ENCODE data around the gene METTL24. TPM values are rescaled to one million over a fixed set of nuclear protein-coding genes. Genes with fewer than 3 reads are reported as not detected.

The METTL24 gene
- total and polyA plus RNA-seq, 2 donors (not counting 1 experiment from before 2014, with no cell fraction given) = 0.18 to 2.6 TPM

DNA sequence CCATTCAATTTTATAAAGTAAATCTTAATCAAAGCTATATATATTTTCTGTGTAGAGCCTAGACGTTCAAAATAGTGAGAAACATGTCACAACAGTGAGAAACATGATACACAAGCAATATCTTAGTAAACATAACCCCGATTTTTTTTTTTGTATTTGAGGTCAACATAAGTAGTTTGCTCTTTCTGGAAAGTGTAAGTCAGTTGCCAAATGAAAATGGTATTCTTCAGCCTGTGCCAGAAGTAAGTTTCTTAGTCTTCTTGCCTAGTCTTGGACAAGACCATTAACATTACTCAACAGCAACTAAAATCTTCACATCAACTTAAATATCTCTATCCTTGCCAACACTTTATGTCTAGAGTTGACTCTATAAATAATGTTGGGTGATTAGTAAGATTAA lies 59.7 kb downstream of the METTL24 start:
- Histone ChIP-seq H3K4me3 (replicated peaks in 1 of 4; ENCODE audit: control extremely low read depth in 1 of 4, insufficient read depth in 1 of 4, low read depth in 3 of 4, low read length in 4 of 4) (no peak overlapping the region), H3K27ac (ENCODE audit: insufficient read depth, low read length) (no peak overlapping the region), H3K27me3 (ENCODE audit: control insufficient read depth, insufficient read depth, low read length) (no peaks in the 10 kb centered on the region), H4K20me1 (ENCODE audit: control insufficient read depth, extremely low read depth, insufficient read depth, low read length) (no peaks in the 10 kb centered on the region), H3K36me3 (ENCODE audit: control insufficient read depth, insufficient read depth, low read length) (no peaks in the 10 kb centered on the region), H2AFZ (ENCODE audit: low read length) (no peak overlapping the region), H3K4me2 (ENCODE audit: extremely low read depth, insufficient read depth, low read length) (no peak overlapping the region), H3K79me2 (ENCODE audit: control insufficient read depth, insufficient read depth, low read length) (no peaks in the 10 kb centered on the region), H3K9me3 (ENCODE audit: control insufficient read depth, insufficient read depth, low read depth, low read length) (no peaks in the 10 kb centered on the region), H3K4me1 (ENCODE audit: control insufficient read depth, extremely low read depth, insufficient read depth, low read length) (no peaks in the 10 kb centered on the region), H3K9ac (ENCODE audit: insufficient read depth, low read length) (no peak overlapping the region)
- DNase-seq (ENCODE audit: low read depth in 2 of 2) = peak in 1 of 2 donors; percentile 17
- no peak for TF ChIP-seq EZH2 (IDR thresholded peaks at IDR 0.05; ENCODE audit: low read length, missing control alignments)
- TF ChIP-seq, protein P1, sequence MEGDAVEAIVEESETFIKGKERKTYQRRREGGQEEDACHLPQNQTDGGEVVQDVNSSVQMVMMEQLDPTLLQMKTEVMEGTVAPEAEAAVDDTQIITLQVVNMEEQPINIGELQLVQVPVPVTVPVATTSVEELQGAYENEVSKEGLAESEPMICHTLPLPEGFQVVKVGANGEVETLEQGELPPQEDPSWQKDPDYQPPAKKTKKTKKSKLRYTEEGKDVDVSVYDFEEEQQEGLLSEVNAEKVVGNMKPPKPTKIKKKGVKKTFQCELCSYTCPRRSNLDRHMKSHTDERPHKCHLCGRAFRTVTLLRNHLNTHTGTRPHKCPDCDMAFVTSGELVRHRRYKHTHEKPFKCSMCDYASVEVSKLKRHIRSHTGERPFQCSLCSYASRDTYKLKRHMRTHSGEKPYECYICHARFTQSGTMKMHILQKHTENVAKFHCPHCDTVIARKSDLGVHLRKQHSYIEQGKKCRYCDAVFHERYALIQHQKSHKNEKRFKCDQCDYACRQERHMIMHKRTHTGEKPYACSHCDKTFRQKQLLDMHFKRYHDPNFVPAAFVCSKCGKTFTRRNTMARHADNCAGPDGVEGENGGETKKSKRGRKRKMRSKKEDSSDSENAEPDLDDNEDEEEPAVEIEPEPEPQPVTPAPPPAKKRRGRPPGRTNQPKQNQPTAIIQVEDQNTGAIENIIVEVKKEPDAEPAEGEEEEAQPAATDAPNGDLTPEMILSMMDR (conservative IDR thresholded peaks at IDR 0.05 in 1 of 2, IDR thresholded peaks at IDR 0.05 in 1 of 2; ENCODE audit: low read depth in 1 of 2, low read length in 2 of 2) = no peak

DNA sequence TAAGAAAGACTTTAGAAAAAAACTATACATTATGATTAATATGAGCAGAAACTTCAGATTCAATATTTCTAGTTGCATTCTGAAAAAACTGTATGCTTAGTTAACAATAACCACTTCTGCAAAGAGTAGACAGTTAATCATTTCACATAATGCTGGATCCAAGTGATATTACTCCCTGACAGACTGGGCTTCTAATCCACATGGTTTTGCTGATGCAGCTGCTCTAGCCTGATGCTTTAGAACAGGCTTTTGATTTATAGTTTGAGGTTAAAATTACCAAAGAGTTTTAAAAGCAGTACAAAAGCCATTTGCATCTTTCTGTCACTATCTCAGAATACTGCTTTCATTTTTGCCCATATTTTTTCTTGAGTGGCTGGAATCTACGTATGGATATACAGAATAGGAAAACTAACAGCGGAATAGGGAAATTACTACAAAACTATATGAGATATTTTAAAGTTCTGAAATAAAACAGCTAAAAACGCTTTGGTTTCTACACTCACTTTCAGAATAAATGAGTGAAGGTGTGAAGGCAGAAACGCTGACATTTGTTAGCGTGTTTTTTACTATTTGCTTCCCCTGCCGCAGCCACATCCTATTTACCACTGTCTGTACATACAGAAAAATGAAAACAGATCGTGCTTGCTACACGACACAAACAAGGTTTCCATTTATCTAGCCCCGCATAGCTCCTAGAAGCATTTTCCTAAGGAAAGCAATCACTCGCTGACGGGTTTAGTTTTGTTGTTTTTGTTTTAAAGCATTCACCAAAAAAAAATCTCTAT lies 61.7 kb downstream of the METTL24 start:
- TF ChIP-seq, protein P1 (conservative IDR thresholded peaks at IDR 0.05 in 1 of 2, IDR thresholded peaks at IDR 0.05 in 1 of 2; ENCODE audit: low read depth in 1 of 2, low read length in 2 of 2) = no peak
- TF ChIP-seq EZH2 (IDR thresholded peaks at IDR 0.05; ENCODE audit: low read length, missing control alignments) = no peak
- H3K36me3 ChIP-seq (ENCODE audit: control insufficient read depth, insufficient read depth, low read length) = no peaks in the 10 kb centered on the region
- H3K9ac ChIP-seq (ENCODE audit: insufficient read depth, low read length) = no peak overlapping the region
- H3K27me3 ChIP-seq (ENCODE audit: control insufficient read depth, insufficient read depth, low read length) = no peaks in the 10 kb centered on the region
- H3K27ac ChIP-seq (ENCODE audit: insufficient read depth, low read length) = no peak overlapping the region
- H3K9me3 ChIP-seq (ENCODE audit: control insufficient read depth, insufficient read depth, low read depth, low read length) = no peaks in the 10 kb centered on the region
- peak overlapping the region; percentile 19 to 52 (median 28) for H3K4me3 ChIP-seq (replicated peaks in 1 of 4; ENCODE audit: control extremely low read depth in 1 of 4, insufficient read depth in 1 of 4, low read depth in 3 of 4, low read length in 4 of 4)
- H3K4me2 ChIP-seq (ENCODE audit: extremely low read depth, insufficient read depth, low read length) = peak overlapping the region; percentile 73
- H2AFZ ChIP-seq (ENCODE audit: low read length) = peak overlapping the region; percentile 64
- DNase-seq (ENCODE audit: low read depth in 2 of 2) = peak in 1 of 2 donors; percentile 33
- no peaks in the 10 kb centered on the region for H4K20me1 ChIP-seq (ENCODE audit: control insufficient read depth, extremely low read depth, insufficient read depth, low read length)
- no peaks in the 10 kb centered on the region for H3K4me1 ChIP-seq (ENCODE audit: control insufficient read depth, extremely low read depth, insufficient read depth, low read length)
- H3K79me2 ChIP-seq (ENCODE audit: control insufficient read depth, insufficient read depth, low read length) = no peaks in the 10 kb centered on the region

DNA sequence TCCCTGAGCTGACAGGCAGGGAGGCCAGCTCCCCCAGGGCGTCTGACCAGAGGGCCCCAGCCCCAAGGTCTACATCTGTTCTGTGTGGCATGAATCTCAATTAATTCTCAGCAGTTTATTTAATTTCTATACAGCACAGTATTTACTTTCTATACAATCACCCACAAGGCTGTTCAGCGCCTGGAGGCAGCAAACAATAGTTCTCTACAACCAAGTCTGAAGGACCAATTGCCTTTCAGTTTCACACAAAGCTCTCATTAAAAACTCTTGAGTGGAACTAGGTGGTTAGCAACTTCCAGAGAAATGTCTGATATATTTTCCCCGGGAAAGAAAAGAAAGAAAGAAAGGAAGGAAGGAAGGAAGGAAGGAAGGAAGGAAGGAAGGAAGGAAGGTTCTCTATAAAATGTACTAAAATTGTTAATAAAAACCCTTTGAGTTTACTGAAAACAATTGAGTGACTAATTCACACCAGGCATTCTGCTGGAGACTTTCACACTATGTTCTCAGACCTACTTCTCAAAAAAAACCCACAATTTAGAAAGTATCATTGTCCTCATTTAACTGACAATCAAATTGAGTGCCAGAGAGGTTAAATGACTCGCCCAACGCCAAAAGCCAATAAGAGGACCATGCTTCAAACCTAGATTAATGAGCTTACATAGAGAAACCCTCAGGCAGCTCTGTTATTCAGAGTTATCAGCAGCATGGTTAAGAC lies 62.5 kb downstream of the METTL24 start:
- Histone ChIP-seq H4K20me1 (ENCODE audit: control insufficient read depth, extremely low read depth, insufficient read depth, low read length) (no peaks in the 10 kb centered on the region), H3K4me1 (ENCODE audit: control insufficient read depth, extremely low read depth, insufficient read depth, low read length) (no peaks in the 10 kb centered on the region), H3K27ac (ENCODE audit: insufficient read depth, low read length) (no peak overlapping the region), H3K36me3 (ENCODE audit: control insufficient read depth, insufficient read depth, low read length) (no peaks in the 10 kb centered on the region), H3K9me3 (ENCODE audit: control insufficient read depth, insufficient read depth, low read depth, low read length) (no peaks in the 10 kb centered on the region), H2AFZ (ENCODE audit: low read length) (no peak overlapping the region), H3K79me2 (ENCODE audit: control insufficient read depth, insufficient read depth, low read length) (no peaks in the 10 kb centered on the region), H3K9ac (ENCODE audit: insufficient read depth, low read length) (no peak overlapping the region), H3K4me2 (ENCODE audit: extremely low read depth, insufficient read depth, low read length) (no peak overlapping the region), H3K27me3 (ENCODE audit: control insufficient read depth, insufficient read depth, low read length) (no peaks in the 10 kb centered on the region), H3K4me3 (replicated peaks in 1 of 4; ENCODE audit: control extremely low read depth in 1 of 4, insufficient read depth in 1 of 4, low read depth in 3 of 4, low read length in 4 of 4) (no peak overlapping the region)
- TF ChIP-seq EZH2 (IDR thresholded peaks at IDR 0.05; ENCODE audit: low read length, missing control alignments) = no peak
- TF ChIP-seq, protein P1 (conservative IDR thresholded peaks at IDR 0.05 in 1 of 2, IDR thresholded peaks at IDR 0.05 in 1 of 2; ENCODE audit: low read depth in 1 of 2, low read length in 2 of 2) = no peak
- DNase-seq (ENCODE audit: low read depth in 2 of 2) = no peak

Measured in fibroblast of lung (primary cell).